D721Med (cell line): Measurements from ENCODE around the gene DET1.
"Not testable (repeated sequence)": the region's sequence is repeated elsewhere in the genome, so short reads cannot be mapped to it uniquely, and the experiment has no call there.

Source experiments
- DNase-seq: peaks from one replicate; pipeline ENCODE4 v3.0.0; 2011; ENCODE audit warnings: low spot score; ENCODE audit not compliant: insufficient read length
- FAIRE-seq: peaks from 2 replicates; lab custom pipeline; 2011; peaks lifted over from hg19 to GRCh38; lab: Jason Lieb, UNC
- TF ChIP-seq, protein P1 (sequence below): IDR thresholded peaks from 2 replicates; pipeline ENCODE4 v1.5.1; 2012; ENCODE audit warnings: mild to moderate bottlenecking, control low read depth; ENCODE audit not compliant: insufficient read depth; ENCODE audit errors: missing control alignments

DET1 gene

DNA sequence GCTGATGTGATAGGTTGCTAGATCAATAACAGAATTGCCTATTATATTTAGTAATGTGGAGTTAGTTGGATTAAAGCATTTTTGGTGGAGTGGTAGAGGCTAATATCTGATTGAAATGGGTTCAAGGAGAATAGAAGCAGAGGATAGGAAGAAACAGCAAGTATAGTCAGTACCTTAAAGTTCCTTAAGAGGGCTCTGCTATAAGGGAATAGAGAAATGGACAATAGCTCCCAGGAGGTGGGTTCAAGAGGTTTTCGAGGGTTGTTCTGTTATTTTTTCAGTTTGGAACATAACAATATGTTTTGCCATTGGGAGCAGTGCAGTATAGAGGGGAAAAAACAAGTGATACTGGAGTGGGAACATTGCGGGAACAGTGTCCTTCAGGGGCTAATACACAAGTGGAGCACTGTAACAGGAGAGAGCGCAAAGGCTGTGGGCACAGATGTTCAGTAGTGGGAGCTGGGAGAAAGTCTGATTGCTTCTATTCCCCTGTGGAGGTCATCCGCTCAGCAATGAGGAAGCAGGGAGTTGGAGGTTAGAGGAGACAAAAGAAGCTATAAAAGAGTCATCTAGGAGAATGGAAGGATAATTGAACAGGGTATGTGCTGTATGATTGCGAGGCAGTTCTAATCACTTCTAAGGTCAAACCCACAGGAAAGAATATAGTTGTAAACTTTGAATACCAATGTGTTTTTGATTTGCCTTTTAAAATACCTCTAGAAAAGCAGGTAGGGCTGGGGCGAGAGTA, 75.7 kb downstream of the DET1 start:
- FAIRE-seq, result no peak
- no peak for DNase-seq
- TF ChIP-seq, protein P1, sequence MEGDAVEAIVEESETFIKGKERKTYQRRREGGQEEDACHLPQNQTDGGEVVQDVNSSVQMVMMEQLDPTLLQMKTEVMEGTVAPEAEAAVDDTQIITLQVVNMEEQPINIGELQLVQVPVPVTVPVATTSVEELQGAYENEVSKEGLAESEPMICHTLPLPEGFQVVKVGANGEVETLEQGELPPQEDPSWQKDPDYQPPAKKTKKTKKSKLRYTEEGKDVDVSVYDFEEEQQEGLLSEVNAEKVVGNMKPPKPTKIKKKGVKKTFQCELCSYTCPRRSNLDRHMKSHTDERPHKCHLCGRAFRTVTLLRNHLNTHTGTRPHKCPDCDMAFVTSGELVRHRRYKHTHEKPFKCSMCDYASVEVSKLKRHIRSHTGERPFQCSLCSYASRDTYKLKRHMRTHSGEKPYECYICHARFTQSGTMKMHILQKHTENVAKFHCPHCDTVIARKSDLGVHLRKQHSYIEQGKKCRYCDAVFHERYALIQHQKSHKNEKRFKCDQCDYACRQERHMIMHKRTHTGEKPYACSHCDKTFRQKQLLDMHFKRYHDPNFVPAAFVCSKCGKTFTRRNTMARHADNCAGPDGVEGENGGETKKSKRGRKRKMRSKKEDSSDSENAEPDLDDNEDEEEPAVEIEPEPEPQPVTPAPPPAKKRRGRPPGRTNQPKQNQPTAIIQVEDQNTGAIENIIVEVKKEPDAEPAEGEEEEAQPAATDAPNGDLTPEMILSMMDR, result no peak

DNA sequence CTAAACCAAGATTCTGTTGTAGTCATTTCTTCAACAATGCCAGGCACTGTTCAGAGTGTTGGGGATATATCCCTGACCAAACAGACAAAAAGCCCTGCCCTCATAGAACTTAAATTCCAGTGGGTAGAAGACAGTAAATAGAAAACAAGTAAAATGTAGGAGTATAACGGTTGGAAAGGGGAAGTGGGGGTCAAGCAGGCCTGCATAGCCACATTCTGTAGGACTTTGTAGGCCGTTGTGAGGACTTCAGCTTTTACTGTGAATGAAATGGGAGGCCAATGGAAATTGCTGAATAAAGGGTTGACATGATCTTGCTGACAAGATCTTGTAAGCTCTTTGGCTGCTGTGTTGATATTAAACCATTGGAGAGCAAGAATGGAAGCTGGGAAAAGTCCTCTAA, 77.2 kb downstream of the DET1 start:
- no peak for FAIRE-seq
- no peak for DNase-seq
- TF ChIP-seq, protein P1, result no peak

DNA sequence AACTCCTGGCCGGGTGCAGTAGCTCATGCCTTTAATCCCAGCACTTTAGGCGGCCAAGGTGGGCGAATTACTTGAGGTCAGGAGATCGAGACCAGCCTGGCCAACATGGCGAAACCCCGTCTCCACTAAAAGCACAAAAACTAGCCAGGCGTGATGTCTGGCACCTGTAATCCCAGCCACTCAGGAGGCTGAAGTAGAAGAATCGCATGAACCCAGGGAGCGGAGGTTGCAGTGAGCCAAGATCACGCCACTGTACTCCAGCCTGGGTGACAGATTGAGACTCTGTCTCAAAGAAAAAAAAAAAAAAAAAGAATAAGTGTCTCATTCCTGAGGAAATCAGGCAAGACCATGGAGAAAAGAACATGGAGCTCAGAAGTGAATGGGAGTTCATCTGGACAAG, 77.8 kb downstream of the DET1 start:
- not testable (repeated sequence) for DNase-seq, FAIRE-seq

DNA sequence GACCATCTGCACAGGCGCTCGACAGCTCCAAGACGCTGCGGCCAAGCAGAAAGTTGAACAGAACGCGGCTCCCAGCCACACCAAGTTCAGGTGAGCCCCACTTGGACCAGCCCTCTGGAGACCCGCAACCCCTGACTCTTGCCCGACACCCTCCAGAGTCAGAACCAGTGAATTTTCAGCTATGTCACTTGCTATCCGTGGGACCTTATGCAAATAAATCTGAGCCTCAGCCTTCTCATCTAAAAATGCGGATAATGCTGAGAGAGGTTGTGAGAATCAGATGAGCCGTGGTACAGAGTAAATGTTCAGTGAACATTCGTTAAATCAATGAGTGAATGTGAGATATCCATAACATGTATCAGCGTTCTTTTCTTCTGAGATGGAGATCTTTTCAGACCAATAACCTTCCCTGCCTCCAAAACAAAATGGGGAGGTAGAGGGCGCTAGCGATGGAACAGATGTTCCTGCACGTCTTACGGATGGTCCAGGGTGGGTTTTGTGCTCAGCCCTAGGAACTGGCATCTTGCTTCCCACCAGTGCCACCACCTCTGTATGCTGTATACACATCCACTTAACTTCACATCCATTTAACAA, 78.4 kb downstream of the DET1 start:
- TF ChIP-seq, protein P1, result peak; percentile 38
- no peak for FAIRE-seq
- no peak for DNase-seq

DNA sequence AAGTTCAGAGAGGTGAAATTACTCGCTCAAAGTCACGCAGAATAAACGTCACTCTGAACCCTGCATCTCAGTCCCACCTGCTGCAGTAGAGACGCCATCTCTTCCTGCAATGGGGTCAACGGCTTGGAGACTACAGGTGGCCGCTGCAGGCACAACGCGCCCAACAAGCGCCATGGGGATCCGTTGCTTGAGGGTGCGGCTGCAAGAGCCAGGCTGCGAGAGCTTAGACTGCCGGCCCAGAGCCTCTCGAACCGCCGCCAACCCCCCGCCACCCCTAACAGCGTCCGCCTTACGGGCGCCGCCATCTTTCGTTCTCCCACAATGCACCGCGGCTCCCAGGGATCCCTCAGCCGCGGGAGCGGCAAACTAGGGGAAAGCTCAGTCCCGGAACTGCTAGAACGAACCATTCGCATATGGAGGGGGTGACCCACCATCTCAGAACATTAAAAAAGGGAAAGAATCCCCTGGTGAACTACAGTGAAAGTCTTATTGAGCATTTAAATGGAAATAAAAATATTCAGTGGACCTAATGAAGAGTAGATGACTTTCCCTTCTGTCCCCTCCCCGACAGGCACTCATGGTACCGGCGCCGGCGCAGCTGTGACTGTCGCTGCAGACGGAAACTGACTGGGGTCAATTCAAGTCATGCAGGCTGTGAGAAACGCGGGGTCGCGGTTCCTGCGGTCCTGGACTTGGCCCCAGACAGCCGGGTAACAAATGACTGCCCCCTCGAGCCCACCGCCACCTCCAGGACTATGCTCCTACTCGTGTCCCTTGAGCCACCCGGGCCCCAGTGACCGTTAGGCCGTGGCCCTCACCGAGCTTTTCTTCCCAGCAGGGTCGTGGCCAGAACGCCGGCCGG, 79.2 kb downstream of the DET1 start, which contains the start of the genes MRPL46 and MRPS11:
TSS of gene MRPL46 (minus strand) at position 316 of the 862 bp plus-strand sequence. CDS start at position 305, 11 bp downstream.
TSS of gene MRPS11 (plus strand) at position 636 of the 862 bp plus-strand sequence. CDS start at position 646, 10 bp downstream.
- DNase-seq (peak; percentile 73), FAIRE-seq (no peak)
- TF ChIP-seq, protein P1, result no peak

DNA sequence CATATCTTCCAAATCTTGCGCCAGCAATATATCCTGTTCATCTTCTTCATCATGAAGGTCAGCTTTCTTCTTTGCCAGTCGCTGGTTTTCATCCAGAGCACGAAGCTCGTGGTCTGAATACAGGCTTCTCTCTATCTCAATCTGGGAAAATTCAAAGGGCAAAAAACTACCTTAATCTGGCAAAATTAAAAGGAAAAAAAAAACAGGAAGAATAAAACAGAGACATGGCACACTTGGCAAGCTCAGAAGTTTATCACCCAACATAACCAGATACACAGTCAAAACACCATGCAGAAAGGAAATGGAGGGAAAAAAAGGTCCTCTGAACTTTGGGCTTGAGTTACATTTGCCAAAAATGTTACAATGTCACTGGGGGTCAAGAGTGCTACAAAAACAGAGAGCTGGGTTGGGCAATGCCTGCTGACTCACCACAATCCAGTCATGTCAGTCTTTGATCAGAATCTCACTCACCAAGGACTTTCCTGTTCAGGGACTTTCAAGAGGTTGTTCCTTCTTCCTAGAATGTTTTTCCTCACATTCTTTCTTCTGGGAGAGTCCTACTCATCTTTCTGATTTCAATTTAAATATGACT, 80.8 kb downstream of the DET1 start:
- FAIRE-seq (no peak), DNase-seq (no peak)
- TF ChIP-seq, protein P1, result no peak
